Breast epithelium (tissue), 3 donors: ENCODE measurements around the gene PRF1.

Experiments used
- CTCF ChIP-seq, 3 donors: fragments of 450-650 bp; IDR thresholded peaks; one replicate each; pipeline ENCODE4 v1.5.1; 2016 to 2017; ENCODE audit warnings: antibody characterized with exemption in 3 of 3, mild to moderate bottlenecking in 3 of 3, moderate library complexity in 3 of 3
- POLR2AphosphoS5 ChIP-seq, 3 donors: sonication (generic); formaldehyde crosslinking; IDR thresholded peaks; one replicate each; pipeline ENCODE4 v1.6.1; 2017; ENCODE audit warnings: antibody characterized with exemption in 3 of 3

GRCh38 chr10:70601746-70602145, 795 bp downstream of the PRF1 start:
- TF ChIP-seq CTCF (IDR thresholded peaks at IDR 0.05) (no peak), POLR2AphosphoS5 (IDR thresholded peaks at IDR 0.05) (no peak)
